IMR-90 (cell line): ENCODE results near the gene TAPT1. TPM values are rescaled to one million over a fixed set of nuclear protein-coding genes. Genes with fewer than 3 reads are reported as not detected.

ENCODE experiments used
- ATAC-seq: fragments of 200-7000 bp; cut with Tn5 transposase; 2 replicates; pipeline ENCODE4 v1.9.1; 2020; ENCODE audit warnings: low read depth, mild to moderate bottlenecking, moderate library complexity
- BruUV-seq: library from RNA; stranded (reverse); fragments of 400-500 nt; replicated peaks from 2 replicates; lab custom pipeline; 2021; lab: Mats Ljungman, UMichigan
- CTCF ChIA-PET: fragments of 300-600 bp; formaldehyde crosslinking; extraction: SDS; loops from one replicate; lab custom pipeline; 2021; ENCODE audit warnings: antibody characterized with exemption; lab: Yijun Ruan, JAX
- POLR2A ChIA-PET: fragments of 300-600 bp; sonication (Branson Sonifier 250); formaldehyde crosslinking; loops from one replicate; lab custom pipeline; 2022; ENCODE audit warnings: antibody characterized with exemption; ENCODE audit not compliant: unreplicated experiment; lab: Charles Lee
- DNase-seq: peaks from one replicate; pipeline ENCODE4 v3.0.0; 2013
- H2AFZ ChIP-seq: replicated peaks from 2 replicates; pipeline ENCODE3; 2013; ENCODE audit warnings: low read length, mild to moderate bottlenecking; ENCODE audit not compliant: poor library complexity
- H2AK5ac ChIP-seq: 2 replicates; pipeline ENCODE4 v1.6.1; 2013; ENCODE audit warnings: low read depth, low read length, inconsistent platforms
- H2AK9ac ChIP-seq: replicated peaks from 2 replicates; pipeline ENCODE3; 2013; ENCODE audit warnings: mild to moderate bottlenecking, low read depth, low read length, moderate library complexity; ENCODE audit not compliant: poor library complexity
- H2BK120ac ChIP-seq: 2 replicates; pipeline ENCODE4 v1.6.1; 2013; ENCODE audit warnings: low read depth, low read length, inconsistent platforms
- H2BK15ac ChIP-seq: 3 replicates; pipeline ENCODE4 v1.6.1; 2013; ENCODE audit warnings: low read depth, low read length, inconsistent platforms
- H2BK20ac ChIP-seq: 2 replicates; pipeline ENCODE4 v1.6.1; 2013; ENCODE audit warnings: low read depth, mild to moderate bottlenecking, inconsistent platforms, low read length, moderate library complexity
- H2BK5ac ChIP-seq: 2 replicates; pipeline ENCODE4 v1.6.1; 2013; ENCODE audit warnings: mild to moderate bottlenecking, low read depth, low read length, inconsistent platforms; ENCODE audit not compliant: poor library complexity, severe bottlenecking
- H3K14ac ChIP-seq: replicated peaks from 2 replicates; pipeline ENCODE4 v1.6.1; 2013; ENCODE audit warnings: low read depth, low read length, inconsistent platforms
- H3K18ac ChIP-seq: 2 replicates; pipeline ENCODE4 v1.6.1; 2013; ENCODE audit warnings: low read depth, low read length, control low read depth
- H3K23ac ChIP-seq: 2 replicates; pipeline ENCODE4 v1.6.1; 2013; ENCODE audit warnings: low read depth, low read length, inconsistent platforms
- H3K27ac ChIP-seq: 2 replicates; pipeline ENCODE4 v1.5.1; 2013; ENCODE audit warnings: mild to moderate bottlenecking, control low read depth, low read length; ENCODE audit not compliant: insufficient read depth
- H3K27me3 ChIP-seq: 2 replicates; pipeline ENCODE4 v1.6.1; 2013; ENCODE audit warnings: low read length; ENCODE audit not compliant: control insufficient read depth, insufficient read depth
- H3K36me3 ChIP-seq: 2 replicates; pipeline ENCODE4 v1.6.1; 2013; ENCODE audit warnings: low read length, mixed read lengths; ENCODE audit not compliant: control insufficient read depth, insufficient read depth
- H3K4ac ChIP-seq: 2 replicates; pipeline ENCODE4 v1.6.1; 2013; ENCODE audit warnings: low read depth, low read length, inconsistent platforms
- H3K4me1 ChIP-seq: 2 replicates; pipeline ENCODE4 v1.6.1; 2013; ENCODE audit warnings: low read length, mixed read lengths; ENCODE audit not compliant: control insufficient read depth, insufficient read depth
- H3K4me2 ChIP-seq: 2 replicates; pipeline ENCODE4 v1.6.1; 2013; ENCODE audit warnings: low read depth, mild to moderate bottlenecking, control low read depth, low read length, moderate library complexity
- H3K4me3 ChIP-seq: 2 replicates; pipeline ENCODE4 v1.5.1; 2013; ENCODE audit warnings: low read depth, mild to moderate bottlenecking, control low read depth, low read length, moderate library complexity; ENCODE audit not compliant: insufficient read depth
- H3K56ac ChIP-seq: 2 replicates; pipeline ENCODE4 v1.6.1; 2013; ENCODE audit warnings: low read length, inconsistent platforms; ENCODE audit not compliant: insufficient read depth; ENCODE audit errors: extremely low read depth
- H3K79me1 ChIP-seq, 2 experiments: 2 replicates each; pipeline ENCODE4 v1.6.1; 2013; ENCODE audit warnings: low read length in 2 of 2, inconsistent platforms in 1 of 2, low read depth in 1 of 2
- H3K9ac ChIP-seq: 2 replicates; pipeline ENCODE4 v1.6.1; 2013; ENCODE audit warnings: low read depth, low read length, control low read depth
- H3K9me1 ChIP-seq: 2 replicates; pipeline ENCODE4 v1.6.1; 2013; ENCODE audit warnings: low read length, inconsistent platforms; ENCODE audit not compliant: insufficient read depth
- H3K9me3 ChIP-seq: 2 replicates; pipeline ENCODE4 v1.6.1; 2013; ENCODE audit warnings: low read length; ENCODE audit not compliant: control insufficient read depth, insufficient read depth
- H4K20me1 ChIP-seq: 2 replicates; pipeline ENCODE4 v1.6.1; 2013; ENCODE audit warnings: low read length, inconsistent platforms; ENCODE audit not compliant: insufficient read depth
- H4K5ac ChIP-seq: 2 replicates; pipeline ENCODE4 v1.6.1; 2013; ENCODE audit warnings: mild to moderate bottlenecking, low read depth, low read length, control low read depth
- H4K8ac ChIP-seq, 2 experiments: 2 replicates each; pipeline ENCODE4 v1.6.1; 2013; ENCODE audit warnings: low read depth in 2 of 2, low read length in 2 of 2, control low read depth in 1 of 2, inconsistent platforms in 1 of 2
- H4K91ac ChIP-seq: 2 replicates; pipeline ENCODE4 v1.6.1; 2013; ENCODE audit warnings: low read depth, low read length, inconsistent platforms; ENCODE audit not compliant: insufficient read depth
- BHLHE40 ChIP-seq: fragments of 150-350 bp; IDR thresholded peaks from 2 replicates; pipeline ENCODE4 v1.6.1; 2016; ENCODE audit warnings: mild to moderate bottlenecking, low read depth, low read length
- CEBPB ChIP-seq: IDR thresholded peaks from 2 replicates; pipeline ENCODE4 v1.6.1; 2012; ENCODE audit warnings: low read depth, low read length, improper control_type of control experiment
- CHD1 ChIP-seq: IDR thresholded peaks from 2 replicates; pipeline ENCODE4 v1.6.1; 2012; ENCODE audit warnings: low read depth, low read length, improper control_type of control experiment
- CTCF ChIP-seq: conservative IDR thresholded peaks from 2 replicates; pipeline ENCODE4 v1.5.1; 2012; ENCODE audit warnings: mild to moderate bottlenecking, low read depth, low read length, improper control_type of control experiment
- ELK1 ChIP-seq: fragments of 150-350 bp; IDR thresholded peaks from 2 replicates; pipeline ENCODE4 v1.6.1; 2016; ENCODE audit warnings: low read depth, mild to moderate bottlenecking, low read length, moderate library complexity, borderline replicate concordance
- FOS ChIP-seq: fragments of 150-350 bp; IDR thresholded peaks from 2 replicates; pipeline ENCODE4 v1.6.1; 2016; ENCODE audit warnings: low read depth, low read length
- MAFK ChIP-seq: IDR thresholded peaks from 2 replicates; pipeline ENCODE4 v1.6.1; 2012; ENCODE audit warnings: low read depth, low read length, improper control_type of control experiment
- MAZ ChIP-seq: IDR thresholded peaks from 2 replicates; pipeline ENCODE4 v1.6.1; 2012; ENCODE audit warnings: low read depth, mild to moderate bottlenecking, low read length, improper control_type of control experiment, moderate library complexity, borderline replicate concordance
- MXI1 ChIP-seq: IDR thresholded peaks from 2 replicates; pipeline ENCODE4 v1.6.1; 2012; ENCODE audit warnings: low read depth, mild to moderate bottlenecking, low read length, moderate library complexity, borderline replicate concordance
- NFE2L2 ChIP-seq: fragments of 150-350 bp; IDR thresholded peaks from 2 replicates; pipeline ENCODE4 v1.6.1; 2016; ENCODE audit warnings: low read depth, mild to moderate bottlenecking, low read length
- POLR2A ChIP-seq: IDR thresholded peaks from 2 replicates; pipeline ENCODE4 v1.6.1; 2012; ENCODE audit warnings: mild to moderate bottlenecking, low read depth, low read length
- RAD21 ChIP-seq: IDR thresholded peaks from 2 replicates; pipeline ENCODE4 v1.6.1; 2012; ENCODE audit warnings: low read length, improper control_type of control experiment
- SMC3 ChIP-seq: fragments of 150-350 bp; IDR thresholded peaks from 2 replicates; pipeline ENCODE4 v1.6.1; 2016; ENCODE audit warnings: low read depth, mild to moderate bottlenecking, antibody characterized with exemption, low read length, moderate library complexity
- USF2 ChIP-seq: fragments of 150-350 bp; IDR thresholded peaks from 2 replicates; pipeline ENCODE4 v1.6.1; 2017; ENCODE audit warnings: mild to moderate bottlenecking, antibody characterized with exemption, low read length, low read depth
- WGBS, 2 experiments: methylation state at CpG; one replicate each; pipeline versions ENCODE4 v1.1.5 to v1.1.7; 2013; ENCODE audit warnings: missing lambda C conversion rate in 2 of 2; ENCODE audit not compliant: insufficient read length in 1 of 2; ENCODE audit errors: extremely low coverage in 2 of 2; 5-methylcytosine and 5-hydroxymethylcytosine counted together
- dilution Hi-C: fragments of 300-500 bp; cut with HindIII; formaldehyde crosslinking; loops from one replicate; pipeline ENCODE4 v1.14.3; 2018; ENCODE audit warnings: low sequenced_read_pairs; ENCODE audit not compliant: unreplicated experiment
- in situ Hi-C: fragments of 300-500 bp; cut with MboI; formaldehyde crosslinking; loops from 3 replicates; pipeline ENCODE4 v1.14.3; 2019; ENCODE audit warnings: low sequenced_read_pairs, inconsistent platforms, mixed read lengths
- intact Hi-C: fragments of 100-400 bp; cut with micrococcal nuclease; formaldehyde crosslinking; loops from 2 replicates; pipeline ENCODE4 v1.10.0; 2022
- polyA plus RNA-seq, 3 experiments: library from polyadenylated mRNA; depleted of rRNA; stranded (reverse); fragments of >200 nt; gene quantifications; 2 replicates each; pipeline ENCODE4 v1.2.3, GENCODE V29; 2012; ENCODE audit warnings: low replicate concordance in 1 of 3
- total RNA-seq: library from RNA; depleted of rRNA; stranded (reverse); fragments of >200 nt; gene quantifications from 2 replicates; pipeline ENCODE4 v1.2.3, GENCODE V29; 2012

The TAPT1 gene
- total and polyA plus RNA-seq, 2 of the 4 experiments (the other 2 are of a cell fraction): 5.6 to 12.2 TPM

- H3K4me2 ChIP-seq: no peak overlapping the region
- no peak overlapping the region for H2AK9ac ChIP-seq
- TF ChIP-seq CEBPB (no peak), CTCF (no peak), POLR2A (no peak), RAD21 (no peak), MXI1 (no peak), CHD1 (no peak), SMC3 (no peak), BHLHE40 (no peak), MAFK (no peak), ELK1 (no peak), USF2 (no peak), NFE2L2 (no peak), FOS (no peak), MAZ (no peak)
- no peak for DNase-seq
- H2BK20ac ChIP-seq: no peak overlapping the region
- CTCF ChIA-PET: no interaction called here
- intact Hi-C loops: no loop called here
- H3K23ac ChIP-seq: no peak overlapping the region
- peaks cover 8% of the 10 kb centered on the region for H3K36me3 ChIP-seq
- no peak overlapping the region for H2BK15ac ChIP-seq
- no peak overlapping the region for H3K56ac ChIP-seq
- dilution Hi-C loops: no loop called here
- no TSS peak for BruUV-seq
- no peak overlapping the region for H3K18ac ChIP-seq
- H3K14ac ChIP-seq: no peak overlapping the region
- no peak overlapping the region for H4K91ac ChIP-seq
- no peak for ATAC-seq
- no peaks in the 10 kb centered on the region for H3K79me1 ChIP-seq
- H3K9me1 ChIP-seq: 0 out of 2 replicates have a peak, but pooled peaks cover 7% of the 10 kb centered on the region
- no peak overlapping the region for H2BK120ac ChIP-seq
- no peaks in the 10 kb centered on the region for H3K4me1 ChIP-seq
- no peak overlapping the region for H3K9ac ChIP-seq
- H2BK5ac ChIP-seq: no peak overlapping the region
- H3K4me3 ChIP-seq: no peak overlapping the region
- H2AFZ ChIP-seq: no peak overlapping the region
- POLR2A ChIA-PET: no interaction called here
- in situ Hi-C loops: no loop called here
- H4K20me1 ChIP-seq: no peaks in the 10 kb centered on the region
- WGBS, 2 experiments: no CpG with 5 or more reads among the region's 3 CpGs
- H2AK5ac ChIP-seq: no peak overlapping the region
- H3K27me3 ChIP-seq: no peaks in the 10 kb centered on the region
- H4K8ac ChIP-seq: no peak overlapping the region
- no peak overlapping the region for H4K5ac ChIP-seq
- H3K4ac ChIP-seq: no peak overlapping the region
- H3K9me3 ChIP-seq: 0 out of 2 replicates have a peak, but pooled peaks cover 2% of the 10 kb centered on the region
- no peak overlapping the region for H3K27ac ChIP-seq
Observed at GRCh38 chr4:16159286-16159685, 67.0 kb downstream of the TAPT1 start.
